GM19324 (cell line): ENCODE data around the gene DCP1A.
"Not testable (repeated sequence)": the region's sequence is repeated elsewhere in the genome, so short reads cannot be mapped to it uniquely, and the experiment has no call there.

ENCODE experiments used
- ATAC-seq: cut with Tn5 transposase; IDR thresholded peaks from one replicate; pipeline ENCODE4 v1.9.1; 2021; ENCODE audit warnings: mild to moderate bottlenecking, moderate library complexity; ENCODE audit not compliant: unreplicated experiment, low FRiP score

The DCP1A gene

DNA sequence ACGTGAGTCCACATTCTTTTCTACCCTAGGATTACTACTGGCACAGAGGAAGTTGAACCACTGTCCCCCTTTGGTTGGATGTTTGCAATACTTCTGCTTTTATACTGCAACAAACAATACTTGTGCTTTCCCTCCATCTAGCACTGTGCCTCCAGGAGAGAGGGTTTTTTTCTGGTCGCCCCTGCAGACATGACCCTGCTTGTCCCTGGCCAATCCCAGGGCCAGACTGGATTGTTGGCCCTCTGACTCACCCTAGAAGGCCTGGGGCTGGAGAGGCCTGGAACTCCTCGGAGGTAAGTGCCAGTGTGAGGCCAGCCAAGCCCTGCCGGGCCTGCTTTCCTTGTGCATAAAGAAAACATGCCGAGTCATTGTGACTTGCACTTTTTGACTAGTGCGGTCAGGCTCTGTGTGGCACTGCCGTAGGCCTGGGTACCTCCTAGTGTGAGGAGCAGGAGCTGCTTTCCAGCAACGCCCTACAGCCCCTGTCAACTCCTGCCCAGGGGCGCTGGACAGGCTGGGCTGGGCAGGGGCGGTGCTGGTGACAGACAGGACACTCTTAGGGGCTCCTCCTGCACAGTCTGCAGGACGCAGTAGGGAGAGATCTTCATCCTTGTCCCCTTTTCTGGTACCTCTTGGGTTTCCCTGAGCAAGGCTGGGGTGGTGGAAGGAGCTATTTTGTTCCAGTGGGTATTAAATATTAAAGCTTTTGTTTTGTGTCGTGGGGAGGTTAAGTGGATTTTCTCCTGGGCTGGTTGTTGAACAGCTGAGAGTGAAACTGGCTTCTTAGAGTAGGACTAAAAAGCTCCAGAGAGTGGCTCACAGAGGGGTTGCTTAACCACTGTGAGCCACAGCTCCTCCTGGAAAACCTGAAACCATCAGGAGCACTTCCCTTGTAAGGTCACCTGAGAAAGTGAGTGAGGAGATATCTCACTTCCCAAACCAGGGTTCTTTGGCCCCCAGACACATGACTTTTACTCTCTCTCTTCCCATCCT is 77.2 kb downstream of the DCP1A start:
- ATAC-seq: no peak

DNA sequence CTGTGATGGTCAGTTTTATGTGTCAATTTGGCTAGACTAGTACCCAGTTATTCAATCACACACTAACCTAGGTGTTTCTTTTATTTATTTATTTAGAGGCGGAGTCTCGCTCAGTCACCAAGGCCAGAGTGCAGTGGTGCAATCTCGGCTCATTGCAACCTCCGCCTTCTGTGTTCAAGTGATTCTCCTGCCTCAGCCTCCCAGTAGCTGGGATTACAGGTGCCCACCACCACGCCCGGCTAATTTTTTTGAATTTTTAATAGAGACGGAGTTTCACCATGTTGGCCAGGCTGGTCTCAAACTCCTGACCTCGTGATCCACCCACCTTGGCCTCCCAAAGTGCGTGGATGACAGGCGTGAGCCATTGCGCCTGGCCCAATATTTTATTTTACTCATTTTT is 78.2 kb downstream of the DCP1A start:
- ATAC-seq: not testable (repeated sequence)

DNA sequence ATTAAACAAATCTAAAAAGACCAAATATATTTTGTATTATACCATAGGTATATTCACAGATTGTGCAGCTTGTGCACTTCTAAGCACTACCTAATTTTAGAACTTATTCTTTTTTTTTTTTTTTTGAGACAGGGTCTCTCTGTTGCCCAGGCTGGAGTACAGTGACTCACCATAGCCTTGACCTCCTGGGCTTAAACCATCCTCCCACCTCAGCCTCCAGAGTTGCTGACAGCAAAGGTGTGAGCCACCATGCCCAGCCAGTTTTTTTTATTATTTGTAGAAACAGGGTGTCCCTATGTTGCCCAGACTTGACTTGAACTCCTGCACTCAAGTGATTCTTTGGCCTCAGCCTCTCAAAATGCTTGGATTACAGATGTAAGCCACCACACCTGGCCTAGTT is 79.6 kb downstream of the DCP1A start:
- no peak for ATAC-seq

DNA sequence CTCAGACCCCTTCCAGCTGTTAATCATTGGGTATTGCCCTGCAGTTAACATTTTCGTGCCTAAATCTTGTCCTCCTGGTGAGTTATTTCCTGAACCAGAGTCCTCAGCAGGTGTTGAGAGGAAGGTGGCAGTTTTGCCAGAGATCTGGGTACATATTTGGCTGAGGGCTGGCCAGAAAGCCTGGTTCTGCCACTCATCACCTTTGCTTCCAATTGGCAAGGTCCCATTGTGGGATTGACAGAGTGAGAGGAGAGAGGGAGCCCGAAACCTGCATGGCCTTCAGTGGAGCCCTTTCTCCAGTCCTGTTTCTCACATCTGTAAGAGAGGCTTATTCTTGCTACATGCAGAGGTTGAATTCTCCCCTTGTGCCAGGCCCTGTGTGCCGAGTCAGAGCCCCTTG is 82.6 kb downstream of the DCP1A start:
- ATAC-seq: no peak

DNA sequence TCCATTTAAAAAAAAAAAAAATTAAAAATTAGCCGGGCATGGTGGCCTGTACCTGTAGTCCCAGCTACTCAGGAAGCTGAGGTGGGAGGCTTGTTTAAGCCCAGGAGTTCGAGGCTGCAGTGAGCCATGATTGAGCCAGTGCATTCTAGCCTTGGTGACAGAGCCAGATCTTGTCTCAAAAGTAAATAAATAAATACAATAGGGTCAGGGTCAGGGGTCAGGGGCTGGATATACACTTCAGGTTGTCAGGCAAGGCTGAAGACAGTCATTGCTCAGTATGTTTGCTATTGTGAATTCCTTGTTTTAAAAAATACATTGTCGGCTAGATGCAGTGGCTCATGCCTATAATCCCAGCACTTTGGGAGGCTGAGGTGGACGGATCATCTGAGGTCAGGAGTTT is 83.4 kb downstream of the DCP1A start:
- no peak for ATAC-seq

DNA sequence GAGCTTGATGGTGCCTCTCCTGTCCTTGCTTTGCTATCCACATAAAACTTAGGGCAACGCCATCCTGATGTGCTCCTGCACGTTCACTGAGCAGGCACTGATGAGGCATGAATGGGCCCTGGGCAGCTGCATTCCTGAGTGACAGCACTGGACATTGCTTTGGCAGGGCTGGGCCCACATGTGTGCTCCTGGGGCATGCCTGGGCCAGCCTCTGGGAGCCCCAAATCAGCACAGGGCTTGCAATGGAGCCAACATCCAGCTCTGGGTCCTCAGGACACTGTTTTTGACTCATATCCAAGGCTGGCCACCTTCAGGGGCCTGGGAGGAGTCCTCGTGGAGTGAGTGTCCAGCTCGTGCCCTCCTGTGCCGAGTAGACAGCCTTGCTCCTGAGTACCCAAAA is 85.6 kb downstream of the DCP1A start:
- ATAC-seq: no peak

DNA sequence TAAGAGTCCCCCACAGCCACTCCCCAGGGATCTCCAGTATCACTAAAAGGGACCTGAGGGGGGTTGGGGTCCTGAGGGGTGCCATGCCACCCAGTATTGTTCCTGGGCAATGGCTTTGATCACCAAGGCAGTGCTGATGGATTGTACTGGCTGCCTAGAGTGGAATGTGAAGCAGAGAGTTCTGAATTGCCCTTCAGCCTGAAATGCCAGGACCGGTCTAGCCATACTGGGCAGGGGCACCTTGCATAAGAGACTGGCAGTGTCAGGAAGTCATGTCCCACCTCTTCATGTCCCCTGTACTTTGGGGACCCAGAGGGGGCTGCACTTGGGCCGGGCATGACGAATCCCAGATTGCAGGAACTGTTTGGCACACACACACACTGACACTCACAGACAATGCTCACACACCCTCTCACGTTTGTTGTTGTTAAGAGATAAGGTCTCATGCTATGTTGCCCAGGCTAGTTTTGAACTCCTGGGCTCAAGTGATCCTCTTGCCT is 87.0 kb downstream of the DCP1A start:
- ATAC-seq: no peak

DNA sequence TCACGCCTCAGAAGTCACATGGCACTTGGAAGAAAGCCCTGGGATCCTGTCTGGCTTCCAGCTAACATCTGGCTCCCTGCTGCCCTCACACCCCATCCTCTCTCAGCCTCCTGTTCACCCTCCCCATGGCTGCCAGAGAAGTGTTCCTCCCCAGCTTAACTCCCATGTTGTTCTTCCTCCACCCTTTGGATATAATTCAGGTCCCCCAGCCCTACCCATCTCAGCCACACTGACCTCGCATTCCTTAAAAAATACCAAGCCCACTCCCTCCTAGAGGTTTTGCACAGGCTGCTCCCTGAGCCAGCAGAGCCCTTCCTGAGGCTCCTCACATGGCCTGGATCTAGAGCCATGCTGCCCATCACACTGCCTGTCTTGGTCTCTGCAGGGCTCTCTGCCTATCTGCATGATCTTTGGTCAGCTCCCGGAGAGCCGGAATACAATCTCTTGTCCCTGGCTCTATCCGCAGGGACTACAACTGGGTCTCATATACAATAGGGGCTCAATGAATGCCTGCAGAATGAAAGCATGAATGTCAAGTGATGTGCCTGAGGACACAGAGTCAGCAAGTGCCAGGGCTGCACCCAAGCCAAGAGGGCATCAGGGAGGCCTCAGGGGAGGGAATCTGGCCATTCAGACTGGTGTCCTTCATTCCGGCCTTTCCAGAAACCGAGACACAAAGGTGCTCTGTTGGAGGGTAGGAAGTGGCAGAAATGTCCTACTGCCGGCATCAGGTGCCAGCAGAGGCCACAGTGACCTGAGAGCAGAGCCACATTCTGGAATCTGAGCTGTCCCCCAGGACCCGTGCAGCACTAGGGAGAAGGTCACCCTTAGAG is 87.7 kb downstream of the DCP1A start:
- ATAC-seq: no peak

DNA sequence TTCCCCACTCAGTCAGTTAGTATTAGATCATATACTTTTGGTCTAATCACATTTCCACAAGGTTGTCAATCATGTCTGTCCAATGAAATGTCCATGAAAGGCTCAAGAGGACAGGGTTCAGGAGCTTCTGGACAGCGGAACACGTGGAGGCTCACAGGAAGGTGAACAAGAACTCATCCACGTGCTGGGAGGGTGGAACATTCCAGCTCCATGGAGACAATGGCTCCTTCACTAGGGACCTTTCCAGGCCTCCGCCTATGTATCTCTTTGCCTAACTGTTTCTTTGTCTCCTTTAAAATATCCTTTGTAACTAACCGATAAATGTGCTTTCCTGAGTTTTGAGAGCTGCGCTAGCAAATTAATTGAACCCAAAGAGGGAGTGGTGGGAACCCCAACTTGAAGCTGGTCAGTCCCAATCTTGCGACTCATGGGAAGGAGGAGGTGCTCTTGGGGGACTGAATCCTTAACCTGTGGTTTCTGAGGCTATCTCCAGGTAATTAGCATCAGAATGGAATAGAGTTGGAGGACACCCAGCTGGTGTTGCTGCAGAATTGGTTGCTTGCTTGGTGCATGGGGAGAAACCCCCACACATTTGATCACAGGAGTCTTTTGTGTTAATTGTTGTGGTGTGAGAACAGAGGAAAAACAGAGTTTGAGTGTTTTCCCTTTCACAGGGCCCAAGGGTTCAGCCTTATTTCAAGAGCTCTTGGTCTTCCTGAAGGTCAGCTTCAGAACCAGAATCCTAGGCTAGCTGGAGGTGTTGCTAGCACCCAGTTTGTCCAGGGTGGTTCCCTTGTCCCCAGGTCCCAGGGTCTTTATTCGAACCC is 88.5 kb downstream of the DCP1A start:
- ATAC-seq: no peak

DNA sequence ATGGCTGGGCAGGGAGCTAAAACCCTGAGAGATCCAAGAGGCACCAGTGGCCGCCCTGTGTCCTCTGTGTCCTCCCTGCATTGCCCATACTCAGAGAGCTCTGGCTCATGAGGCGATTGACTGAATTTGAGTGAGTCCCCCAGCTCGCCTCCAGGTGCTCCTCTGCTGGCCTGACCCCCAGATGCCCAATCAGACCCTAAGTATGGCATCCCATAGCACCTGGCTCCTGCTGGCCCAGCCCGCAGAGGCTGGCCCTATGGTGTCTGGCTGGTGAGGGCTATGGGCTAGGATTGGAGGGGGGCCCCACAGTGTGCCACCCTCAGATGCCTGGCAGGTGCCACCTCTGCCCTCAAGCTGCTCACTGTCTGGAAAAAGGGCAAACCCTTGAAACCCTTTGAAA is 89.9 kb downstream of the DCP1A start:
- no peak for ATAC-seq

DNA sequence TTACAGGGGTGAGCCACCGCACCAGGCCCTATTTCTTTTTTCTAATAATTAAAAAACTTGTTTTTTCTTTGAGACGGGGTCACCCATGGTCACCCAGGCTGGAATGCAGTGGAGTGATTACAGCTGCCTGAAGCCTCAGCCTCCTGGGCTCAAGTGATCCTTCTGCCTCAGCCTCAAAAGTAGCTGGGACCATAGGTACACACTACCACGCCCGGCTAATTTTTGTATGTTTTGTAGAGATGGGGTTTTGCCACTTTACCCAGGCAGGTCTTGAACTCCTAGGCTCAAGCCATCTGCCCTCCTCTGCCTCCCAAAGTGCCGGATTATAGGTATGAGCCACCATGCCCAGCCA is 90.7 kb downstream of the DCP1A start:
- no peak for ATAC-seq

DNA sequence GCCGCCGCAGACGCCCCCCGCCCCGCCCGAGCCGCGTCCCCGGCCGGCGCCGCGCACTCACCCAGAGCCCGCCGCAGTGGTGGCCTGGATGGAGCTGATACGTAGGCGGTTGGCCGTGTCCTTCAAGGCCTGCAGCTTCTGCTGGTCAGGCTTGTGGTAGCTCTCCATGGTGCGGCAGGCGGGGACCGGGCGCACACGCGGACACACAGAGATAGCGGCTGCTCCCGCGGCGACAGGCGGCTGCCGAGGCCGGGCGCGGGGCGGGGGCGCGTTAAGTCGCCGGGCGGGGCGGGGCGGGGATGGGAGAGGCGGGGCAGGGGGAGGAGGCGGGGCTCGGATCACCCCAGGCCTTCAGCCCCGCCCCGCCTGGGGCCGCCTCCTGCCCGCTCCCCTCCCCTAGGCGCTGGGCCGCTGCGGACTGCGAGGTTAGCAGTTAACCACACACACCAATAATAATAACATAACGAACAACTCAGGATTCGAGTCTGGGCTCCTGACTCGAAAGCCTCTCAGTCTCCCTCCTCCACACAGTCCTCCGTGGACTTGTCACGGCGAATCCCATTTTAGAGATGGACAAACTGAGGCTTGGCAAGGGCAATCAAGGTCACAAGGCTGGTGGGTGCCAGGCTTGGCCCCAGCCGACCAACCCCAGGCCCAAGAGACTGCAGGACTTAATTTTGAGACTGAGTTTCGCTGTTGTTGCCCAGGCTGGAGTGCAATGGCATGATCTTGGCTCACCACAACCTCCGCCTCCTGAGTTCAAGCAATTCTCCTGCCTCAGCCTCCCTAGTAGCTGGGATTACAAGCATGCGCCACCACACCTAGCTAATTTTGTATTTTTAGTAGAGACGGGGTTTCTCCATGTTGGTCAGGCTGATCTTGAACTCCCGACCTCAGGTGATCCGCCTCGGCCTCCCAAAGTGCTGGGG is 91.3 kb downstream of the DCP1A start, which contains the start of gene TKT:
TSS of gene TKT (minus strand) at position 248 of the 929 bp plus-strand sequence. CDS start at position 168, 80 bp downstream.
- peak; percentile 54 for ATAC-seq

DNA sequence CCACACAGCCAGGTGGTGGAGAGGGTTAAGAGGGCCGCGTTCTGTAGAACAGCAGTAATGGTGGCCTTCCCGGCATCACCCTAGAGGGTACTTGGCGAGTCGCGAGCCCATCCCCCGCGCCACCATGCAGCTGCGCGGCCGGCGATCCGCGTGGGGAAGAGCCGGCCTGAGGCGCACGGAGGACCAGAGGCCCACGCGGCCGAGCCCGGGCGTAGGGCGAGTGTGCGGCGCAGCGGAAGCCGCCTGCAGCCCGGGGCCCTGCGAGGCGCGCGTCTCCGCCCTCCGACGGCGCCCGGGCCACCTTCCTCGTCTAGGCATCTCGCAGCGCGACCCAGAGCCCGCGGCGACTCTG is 91.9 kb downstream of the DCP1A start:
- ATAC-seq: peak; percentile 41

DNA sequence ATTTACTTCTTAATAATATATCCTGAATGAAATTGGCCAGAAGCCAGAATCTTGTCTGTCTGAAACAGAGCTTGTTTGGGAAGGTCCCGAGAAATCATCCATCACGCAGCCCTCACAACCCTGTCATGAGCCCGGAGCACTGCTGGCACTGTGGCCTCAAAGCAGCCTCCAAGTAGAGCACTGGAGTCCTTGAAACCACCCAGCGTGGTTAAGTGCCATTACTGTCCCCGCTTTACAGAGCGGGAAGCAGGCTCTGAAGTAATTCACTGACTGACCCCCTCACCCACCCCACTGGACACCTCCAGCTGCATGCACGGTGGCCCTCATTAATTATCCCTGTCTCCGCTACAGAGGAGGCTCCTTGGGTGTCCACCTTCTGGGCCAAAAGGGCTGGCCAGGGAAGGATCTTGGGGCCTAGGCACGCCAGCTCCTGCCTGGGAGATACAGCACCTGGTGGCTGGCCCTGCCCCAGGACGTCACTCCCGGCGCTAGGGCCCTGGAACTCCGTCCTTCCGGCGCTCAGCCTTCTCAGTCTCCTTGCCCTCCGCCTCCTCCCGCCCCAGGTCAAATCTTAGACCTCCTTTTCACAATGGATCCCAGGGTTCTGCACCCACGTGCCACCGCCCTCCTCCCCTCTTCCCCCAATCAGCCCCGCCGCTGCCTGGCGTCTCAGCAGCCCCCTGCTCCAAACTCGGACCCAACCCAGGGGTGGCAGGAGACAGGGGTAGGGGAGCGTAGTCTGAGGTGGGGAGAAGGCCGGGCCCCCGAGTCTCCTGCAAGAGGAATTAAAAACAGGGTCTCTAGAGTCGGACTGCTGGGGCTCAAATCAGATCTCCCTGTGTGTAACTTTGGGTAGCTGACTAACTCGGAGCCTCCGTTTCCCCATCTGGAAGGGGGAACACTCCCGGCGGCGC is 92.6 kb downstream of the DCP1A start:
- no peak for ATAC-seq

DNA sequence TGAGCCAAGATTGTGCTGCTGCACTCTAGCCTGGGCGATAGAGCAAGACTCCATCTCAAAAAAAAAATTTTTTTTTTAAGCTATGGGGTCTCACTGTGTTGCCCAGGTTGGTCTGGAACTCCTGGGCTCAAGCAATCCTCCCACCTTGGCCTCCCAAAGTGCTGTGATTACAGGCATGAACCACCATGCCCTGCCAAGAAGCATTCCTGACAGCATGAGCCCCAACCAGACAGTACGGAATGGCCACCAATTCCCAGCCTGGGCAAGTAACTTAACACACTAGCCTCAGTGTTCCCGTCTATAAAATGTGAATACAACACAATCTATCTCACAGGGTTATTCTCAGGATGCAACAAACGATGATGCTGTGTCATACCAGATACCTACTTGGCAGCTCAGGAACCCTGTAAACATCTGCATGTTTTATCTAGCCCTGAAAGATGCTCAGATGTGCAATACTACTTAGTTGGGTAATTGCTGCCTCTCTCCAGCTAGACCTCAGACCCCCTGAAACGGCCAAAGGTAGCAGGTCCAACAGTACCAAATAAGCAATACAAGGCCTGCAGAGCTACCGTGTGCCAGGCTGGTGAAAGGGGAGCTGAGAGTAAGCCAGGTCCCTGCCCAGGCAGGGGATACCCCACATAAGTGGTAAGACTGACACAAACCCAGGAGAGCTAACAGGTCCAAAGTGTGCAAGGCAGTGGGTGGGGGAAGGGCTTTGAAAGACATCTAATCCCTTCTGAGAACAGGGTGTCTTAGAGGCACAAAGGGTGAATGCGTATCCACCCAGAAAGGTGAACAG is 93.4 kb downstream of the DCP1A start:
- ATAC-seq: no peak

DNA sequence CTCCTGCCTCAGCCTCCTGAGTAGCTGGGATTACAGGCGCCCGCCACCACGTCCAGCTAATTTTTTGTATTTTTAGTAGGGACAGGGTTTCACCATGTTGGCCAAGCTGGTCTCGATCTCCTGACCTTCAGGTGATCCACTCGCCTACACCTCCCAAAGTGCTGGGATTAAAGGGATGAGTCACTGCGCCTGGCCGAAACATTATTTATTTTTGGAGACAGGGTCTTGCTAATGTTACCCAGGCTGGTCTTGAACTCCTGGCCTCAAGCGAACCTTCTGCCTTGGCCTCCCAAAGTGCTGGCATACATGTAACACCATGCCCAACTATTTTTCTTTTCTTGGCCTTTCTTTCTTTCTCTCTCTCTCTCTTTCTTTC is 94.4 kb downstream of the DCP1A start:
- not testable (repeated sequence) for ATAC-seq

DNA sequence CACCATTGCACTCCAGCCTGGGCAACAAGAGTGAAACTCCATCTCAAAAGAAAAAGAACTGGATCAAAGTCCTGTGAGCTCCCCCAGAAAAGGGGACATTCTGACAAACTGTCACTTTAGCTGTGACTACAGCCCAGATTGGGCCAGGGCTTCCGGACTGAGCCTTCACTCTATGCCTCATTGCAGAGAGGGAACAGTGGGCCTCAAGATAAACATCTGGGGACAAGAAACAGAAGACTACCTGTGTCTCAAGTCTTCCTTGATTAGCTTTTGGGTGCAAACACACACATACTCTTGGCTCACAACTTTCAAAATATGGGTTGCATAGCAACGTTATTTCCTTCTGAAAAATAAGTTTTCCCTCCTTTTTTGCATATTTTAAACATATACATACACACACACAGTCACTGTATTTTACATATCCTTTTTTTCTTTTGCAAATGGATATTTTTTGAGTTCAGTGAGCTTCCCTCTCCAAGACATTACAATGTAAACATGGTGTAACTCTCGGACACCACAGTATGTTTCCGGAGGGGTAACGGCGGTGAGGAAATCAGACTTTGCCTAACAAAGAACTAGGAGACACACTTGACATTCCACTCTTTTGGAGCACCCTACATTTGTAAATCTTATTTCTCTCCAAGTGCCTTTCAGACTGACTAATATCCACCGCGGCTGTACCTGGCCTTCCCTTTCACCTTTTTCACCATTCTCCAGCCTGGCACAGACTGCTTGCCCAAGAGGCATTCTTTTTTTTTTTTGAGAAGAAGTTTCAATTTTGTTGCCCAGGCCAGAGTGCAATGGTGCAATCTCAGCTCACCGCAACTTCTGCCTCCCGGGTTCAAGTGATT is 95.0 kb downstream of the DCP1A start:
- no peak for ATAC-seq
